Testis (tissue), 3 donors: ENCODE measurements around the gene OSR1. TPM values are rescaled to one million over a fixed set of nuclear protein-coding genes. Genes with fewer than 3 reads are reported as not detected.

Experiments used
- DNase-seq: peaks from one replicate; pipeline ENCODE4 v3.0.0-alpha.2; 2019
- H3K27ac ChIP-seq, 2 donors: fragments of 200-600 bp; sonication (generic); one replicate each; pipeline ENCODE4 v1.5.1; 2019
- H3K27me3 ChIP-seq: fragments of 200-600 bp; sonication (generic); one replicate; pipeline ENCODE4 v1.5.1; 2019
- H3K36me3 ChIP-seq: fragments of 200-600 bp; sonication (generic); one replicate; pipeline ENCODE4 v1.5.1; 2017; ENCODE audit warnings: low read depth; ENCODE audit errors: missing control alignments
- H3K4me1 ChIP-seq: fragments of 200-600 bp; sonication (generic); one replicate; pipeline ENCODE4 v1.5.1; 2019
- H3K4me3 ChIP-seq, 2 donors: fragments of 200-600 bp; sonication (generic); one replicate each; pipeline ENCODE4 v1.5.1; 2017 to 2019
- H3K9me3 ChIP-seq: fragments of 200-600 bp; sonication (generic); one replicate; pipeline ENCODE4 v1.5.1; 2017
- CTCF ChIP-seq, 3 experiments: fragments of 450-650 bp in 2 of 3; fragments of 200-600 bp in 1 of 3; sonication (generic) in 1 of 3; IDR thresholded peaks; one replicate each; pipeline ENCODE4 v1.5.1; 2016 to 2019; ENCODE audit warnings: antibody characterized with exemption in 3 of 3, mild to moderate bottlenecking in 2 of 3, moderate library complexity in 1 of 3
- POLR2A ChIP-seq: fragments of 450-650 bp; IDR thresholded peaks from one replicate; pipeline ENCODE4 v1.6.1; 2017; ENCODE audit warnings: antibody characterized with exemption, mild to moderate bottlenecking, moderate library complexity
- WGBS, 2 donors: methylation state at CpG; one replicate each; pipeline ENCODE4 v1.1.5; 2018; 5-methylcytosine and 5-hydroxymethylcytosine counted together
- intact Hi-C: fragments of 100-400 bp; cut with DNase I; formaldehyde crosslinking; loops from one replicate; pipeline ENCODE4 v1.15.1; 2023; ENCODE audit warnings: low total_unique reads
- polyA plus RNA-seq: library from polyadenylated mRNA; stranded (reverse); fragments of 350-450 nt; fragmentation: Illumina TruSeq; extraction: RNeasy Lipid Tissue Mini Kit (QIAGEN cat#74804); gene quantifications from one replicate; pipeline ENCODE4 v1.2.3, GENCODE V29; 2014; ENCODE audit warnings: low read depth, low replicate concordance; ENCODE audit not compliant: insufficient read depth
- total RNA-seq, 2 donors: library from RNA; depleted of rRNA; stranded (reverse); fragments of >200 nt; gene quantifications; one replicate each; pipeline ENCODE4 v1.2.3, GENCODE V29; 2016

The OSR1 gene
- total and polyA plus RNA-seq, 3 donors from 2014 or later, result 8.9 to 27.7 (median 21.5) TPM

GRCh38 chr2:19360266-19360965 is 2.0 kb upstream of the OSR1 start:
- intact Hi-C loops, result loop anchor here (10.0 kb wide), 2 partner anchors 504 to 836 kb away; no protein-coding TSS in a partner anchor
- H3K27ac ChIP-seq, result no peak overlapping the region
- H3K36me3 ChIP-seq, result no peaks in the 10 kb centered on the region
- no peaks in the 10 kb centered on the region for H3K9me3 ChIP-seq
- no peak for DNase-seq
- peaks cover 38% of the 10 kb centered on the region for H3K4me1 ChIP-seq
- H3K4me3 ChIP-seq, result no peak overlapping the region
- TF ChIP-seq CTCF (IDR thresholded peaks at IDR 0.05), result no peak
- no peak for TF ChIP-seq POLR2A
- no peaks in the 10 kb centered on the region for H3K27me3 ChIP-seq
- WGBS, 2 donors, result 69 to 76% methylated on average over 3 to 4 of the region's 4 CpGs

GRCh38 chr2:19359456-19359855 is 1.0 kb upstream of the OSR1 start:
- 70 to 79% methylated on average over 2 to 4 of the region's 4 CpGs for WGBS, 2 donors
- Histone ChIP-seq H3K27me3 (no peaks in the 10 kb centered on the region), H3K27ac (no peak overlapping the region), H3K4me1 (peaks cover 38% of the 10 kb centered on the region), H3K4me3 (no peak overlapping the region), H3K36me3 (no peaks in the 10 kb centered on the region), H3K9me3 (no peaks in the 10 kb centered on the region)
- intact Hi-C loops, result loop anchor here (10.0 kb wide), 1 partner anchor 375 kb away; no protein-coding TSS in a partner anchor
- TF ChIP-seq POLR2A (no peak), CTCF (IDR thresholded peaks at IDR 0.05) (no peak)
- DNase-seq, result no peak

- H3K9me3 ChIP-seq, result no peaks in the 10 kb centered on the region
- no peaks in the 10 kb centered on the region for H3K36me3 ChIP-seq
- no peaks in the 10 kb centered on the region for H3K27me3 ChIP-seq
- 5 to 8% methylated on average over 9 to 14 of the region's 14 CpGs for WGBS, 2 donors
- H3K4me1 ChIP-seq, result peaks cover 38% of the 10 kb centered on the region
- DNase-seq, result no peak
- no peak for TF ChIP-seq POLR2A
- peak overlapping the region; percentile 60 to 84 for H3K4me3 ChIP-seq
- intact Hi-C loops, result loop anchor here (10.0 kb wide), 1 partner anchor 374 kb away; no protein-coding TSS in a partner anchor
- peak overlapping the region in 1 of 2 donors; percentile 50 for H3K27ac ChIP-seq
Measured at GRCh38 chr2:19359021-19359357, 566 bp upstream of the OSR1 start.

- peaks cover 38% of the 10 kb centered on the region for H3K4me1 ChIP-seq
- TF ChIP-seq CTCF (IDR thresholded peaks at IDR 0.05) (no peak), POLR2A (no peak)
- peak overlapping the region; percentile 60 to 84 for H3K4me3 ChIP-seq
- H3K9me3 ChIP-seq, result no peaks in the 10 kb centered on the region
- H3K36me3 ChIP-seq, result no peaks in the 10 kb centered on the region
- 2 to 3% methylated on average over 23 to 45 of the region's 45 CpGs for WGBS, 2 donors
- no peaks in the 10 kb centered on the region for H3K27me3 ChIP-seq
- H3K27ac ChIP-seq, result peak overlapping the region; percentile 84
- DNase-seq, result peak; percentile 34
- intact Hi-C loops, result loop anchor here (10.0 kb wide), 1 partner anchor 373 kb away; no protein-coding TSS in a partner anchor
Measured at GRCh38 chr2:19357402-19358241, 801 bp downstream of the OSR1 start.
